ENCODE results near the gene CRTAP.

- TF ChIP-seq CTCF (IDR thresholded peaks at IDR 0.05) = no peak
- TF ChIP-seq EZH2 (IDR thresholded peaks at IDR 0.05) = no peak
- TF ChIP-seq EZH2phosphoT487 (IDR thresholded peaks at IDR 0.05) = no peak
Observed at GRCh38 chr3:33152363-33153360, 38.8 kb downstream of the CRTAP start.

All from neural progenitor cell (in vitro differentiated cells).